T-helper 2 cell treated with Interferon-gamma antibody and Interleukin-4, amounts not matched to agents 100 ng/mL and 5 ng/mL, for 36 hours (primary cell): ENCODE measurements around the gene ZNF225. TPM values are rescaled to one million over a fixed set of nuclear protein-coding genes. Genes with fewer than 3 reads are reported as not detected.
"Not testable (repeated sequence)": the region's sequence is repeated elsewhere in the genome, so short reads cannot be mapped to it uniquely, and the experiment has no call there.

Experiments used
- intact Hi-C: fragments of 100-400 bp; cut with micrococcal nuclease; formaldehyde crosslinking; loops from one replicate; pipeline ENCODE4 v1.15.1; 2023
- total RNA-seq: library from RNA; stranded (reverse); gene quantifications from 2 replicates; pipeline ENCODE4 v1.2.3, GENCODE V29; 2022

Gene ZNF225
- 4.3 and 5.4 TPM in 2 replicates for total RNA-seq

GRCh38 chr19:44113138-44113783, at the start of gene ZNF225:
ZNF225 (plus strand) TSS chr19:44113399; CDS start chr19:44115828, 2,429 bp downstream.
- intact Hi-C loops: loop anchor here (1.0 to 5.0 kb wide), 9 partner anchors 19 to 387 kb away; partner anchors contain the start of genes ZNF155, ZNF180, ZNF224 and ZNF226

- intact Hi-C loops: no loop called here
Measured at GRCh38 chr19:44066305-44066704, 46.9 kb upstream of the ZNF225 start.

GRCh38 chr19:44069415-44069814, 43.8 kb upstream of the ZNF225 start:
- intact Hi-C loops: no loop called here

GRCh38 chr19:44071824-44072542, 41.2 kb upstream of the ZNF225 start, which contains the start of gene ZNF284:
ZNF284 (plus strand) TSS chr19:44072159; CDS start chr19:44076390, 4,231 bp downstream.
- intact Hi-C loops: loop anchor here (1.0 to 5.0 kb wide), 5 partner anchors 22 to 245 kb away; partner anchors contain the start of genes ZNF155, ZNF222, ZNF224 and ZNF234

GRCh38 chr19:44072543-44073401, 40.4 kb upstream of the ZNF225 start:
- intact Hi-C loops: loop anchor here (1.0 to 5.0 kb wide), 5 partner anchors 22 to 246 kb away; partner anchors contain the start of genes ZNF155, ZNF222, ZNF224 and ZNF234

GRCh38 chr19:44076325-44076724, 36.9 kb upstream of the ZNF225 start:
- intact Hi-C loops: no loop called here

- intact Hi-C loops: no loop called here
Measured at GRCh38 chr19:44092108-44092507, 21.1 kb upstream of the ZNF225 start.

GRCh38 chr19:44093931-44094765, 19.1 kb upstream of the ZNF225 start, which contains the start of gene ZNF224:
ZNF224 (plus strand) TSS chr19:44094361; CDS start chr19:44097874, 3,513 bp downstream.
- intact Hi-C loops: loop anchor here (1.0 to 2.0 kb wide), 4 partner anchors 19 to 159 kb away; partner anchors contain the start of genes ZNF225, ZNF226, ZNF284 and ZNF45

GRCh38 chr19:44107751-44108150, 5.4 kb upstream of the ZNF225 start:
- intact Hi-C loops: no loop called here

- intact Hi-C loops: no loop called here
Measured at GRCh38 chr19:44109458-44109857, 3.7 kb upstream of the ZNF225 start.

GRCh38 chr19:44111910-44112463, 1.2 kb upstream of the ZNF225 start:
- intact Hi-C loops: loop anchor here (5.0 kb wide), 1 partner anchor 130 kb away; the partner anchor contains the start of gene ZNF155

- intact Hi-C loops: loop anchor here (1.0 to 5.0 kb wide), 9 partner anchors 18 to 388 kb away; partner anchors contain the start of genes ZNF155, ZNF180, ZNF224 and ZNF226
Measured at GRCh38 chr19:44112802-44113137, 429 bp upstream of the ZNF225 start.

- intact Hi-C loops: loop anchor here (1.0 to 5.0 kb wide), 9 partner anchors 20 to 386 kb away; partner anchors contain the start of genes ZNF155, ZNF180, ZNF224 and ZNF226
Measured at GRCh38 chr19:44113784-44114390, 688 bp downstream of the ZNF225 start.

GRCh38 chr19:44121162-44121561, 8.0 kb downstream of the ZNF225 start:
- intact Hi-C loops: not testable (repeated sequence)

- intact Hi-C loops: no loop called here
Measured at GRCh38 chr19:44131955-44132354, 18.8 kb downstream of the ZNF225 start.

- intact Hi-C loops: loop anchor here (1.0 to 5.0 kb wide), 4 partner anchors 23 to 69 kb away; partner anchors contain the start of genes ZNF225, ZNF226 and ZNF284
Measured at GRCh38 chr19:44141191-44142058, 28.2 kb downstream of the ZNF225 start, which contains the start of gene ZNF234. ZNF234 (plus strand) TSS chr19:44141554; CDS start chr19:44144633, 3,079 bp downstream.

- intact Hi-C loops: loop anchor here (5.0 kb wide), 1 partner anchor 70 kb away; the partner anchor contains the start of gene ZNF284
Measured at GRCh38 chr19:44142059-44142433, 28.8 kb downstream of the ZNF225 start.

- intact Hi-C loops: no loop called here
Measured at GRCh38 chr19:44149776-44150175, 36.6 kb downstream of the ZNF225 start.
